WTC11 (cell line): ENCODE data around the gene LENG9. TPM values are rescaled to one million over a fixed set of nuclear protein-coding genes. Genes with fewer than 3 reads are reported as not detected.

Experiments used
- ATAC-seq: fragments of 200-7000 bp; cut with Tn5 transposase; 2 replicates; pipeline ENCODE4 v1.10.0; 2021; ENCODE audit warnings: mild to moderate bottlenecking, moderate library complexity
- CTCF ChIA-PET: fragments of 300-600 bp; sonication (Branson Sonifier 250); formaldehyde crosslinking; loops from one replicate; lab custom pipeline; 2021; ENCODE audit warnings: antibody characterized with exemption; lab: Charles Lee
- POLR2A ChIA-PET: fragments of 350-600 bp; sonication (Branson Sonifier 250); formaldehyde crosslinking; loops from one replicate; lab custom pipeline; 2021; ENCODE audit warnings: antibody characterized with exemption; lab: Charles Lee
- DNase-seq: peaks from one replicate; pipeline ENCODE4 v3.0.0; 2021; ENCODE audit warnings: low spot score
- H3K27ac Mint-ChIP-seq: 2 replicates; pipeline ENCODE4 v1.8.0; 2021; ENCODE audit warnings: mixed read lengths
- H3K27me3 Mint-ChIP-seq: 2 replicates; pipeline ENCODE4 v1.8.0; 2021; ENCODE audit warnings: low read depth, mild to moderate bottlenecking, moderate library complexity, mixed read lengths
- H3K36me3 Mint-ChIP-seq: 2 replicates; pipeline ENCODE4 v1.8.0; 2021; ENCODE audit warnings: mixed read lengths
- H3K4me1 Mint-ChIP-seq: 2 replicates; pipeline ENCODE4 v1.8.0; 2022; ENCODE audit warnings: mixed read lengths
- H3K4me3 Mint-ChIP-seq: 2 replicates; pipeline ENCODE4 v1.8.0; 2021; ENCODE audit warnings: mild to moderate bottlenecking, moderate library complexity, mixed read lengths
- H3K9me3 Mint-ChIP-seq: 2 replicates; pipeline ENCODE4 v1.8.0; 2021; ENCODE audit warnings: mixed read lengths
- ATF6 ChIP-seq: sonication (generic); formaldehyde crosslinking; IDR thresholded peaks from 2 replicates; pipeline ENCODE4 v1.8.1; 2023; ENCODE audit warnings: mild to moderate bottlenecking, missing genetic modification reagents
- FOXK1 ChIP-seq: sonication (generic); formaldehyde crosslinking; IDR thresholded peaks from 2 replicates; pipeline ENCODE4 v1.8.0; 2022; ENCODE audit warnings: mild to moderate bottlenecking, moderate library complexity, missing genetic modification reagents
- FOXP1 ChIP-seq: sonication (generic); formaldehyde crosslinking; IDR thresholded peaks from 2 replicates; pipeline ENCODE4 v1.8.0; 2022; ENCODE audit warnings: missing genetic modification reagents, mild to moderate bottlenecking, moderate library complexity, borderline replicate concordance
- GABPB1 ChIP-seq: sonication (generic); formaldehyde crosslinking; IDR thresholded peaks from 2 replicates; pipeline ENCODE4 v1.8.1; 2023; ENCODE audit warnings: mild to moderate bottlenecking, missing genetic modification reagents
- NFE2L1 ChIP-seq: sonication (generic); formaldehyde crosslinking; IDR thresholded peaks from 2 replicates; pipeline ENCODE4 v1.8.1; 2023; ENCODE audit warnings: missing genetic modification reagents
- NR2C2 ChIP-seq: sonication (generic); formaldehyde crosslinking; IDR thresholded peaks from 2 replicates; pipeline ENCODE4 v1.8.0; 2022; ENCODE audit warnings: mild to moderate bottlenecking, missing genetic modification reagents
- PRDM15 ChIP-seq: sonication (generic); formaldehyde crosslinking; IDR thresholded peaks from 2 replicates; pipeline ENCODE4 v1.8.0; 2022; ENCODE audit warnings: missing genetic modification reagents
- PREB ChIP-seq: sonication (generic); formaldehyde crosslinking; IDR thresholded peaks from 2 replicates; pipeline ENCODE4 v1.8.1; 2022; ENCODE audit warnings: mild to moderate bottlenecking, missing genetic modification reagents, moderate library complexity, borderline replicate concordance
- RELA ChIP-seq: sonication (generic); formaldehyde crosslinking; IDR thresholded peaks from 2 replicates; pipeline ENCODE4 v1.8.1; 2022; ENCODE audit warnings: missing genetic modification reagents, mild to moderate bottlenecking, borderline replicate concordance
- RORB ChIP-seq: fragments of 250-450 bp; sonication (Bioruptor Pico); IDR thresholded peaks from 2 replicates; pipeline ENCODE4 v1.9.0; 2021; ENCODE audit warnings: mild to moderate bottlenecking
- SMAD3 ChIP-seq: sonication (generic); formaldehyde crosslinking; IDR thresholded peaks from 2 replicates; pipeline ENCODE4 v1.8.0; 2022; ENCODE audit warnings: missing genetic modification reagents, mild to moderate bottlenecking, borderline replicate concordance
- SMAD4 ChIP-seq: sonication (generic); formaldehyde crosslinking; IDR thresholded peaks from 2 replicates; pipeline ENCODE4 v1.8.0; 2022; ENCODE audit warnings: mild to moderate bottlenecking, missing genetic modification reagents
- SOX15 ChIP-seq: fragments of 250-450 bp; sonication (Bioruptor Pico); IDR thresholded peaks from 2 replicates; pipeline ENCODE4 v1.9.0; 2021; ENCODE audit warnings: mild to moderate bottlenecking
- SP1 ChIP-seq: sonication (generic); formaldehyde crosslinking; conservative IDR thresholded peaks from 2 replicates; pipeline ENCODE4 v1.8.1; 2022; ENCODE audit warnings: missing genetic modification reagents
- STAT6 ChIP-seq: sonication (generic); formaldehyde crosslinking; conservative IDR thresholded peaks from 2 replicates; pipeline ENCODE4 v1.8.1; 2023; ENCODE audit warnings: mild to moderate bottlenecking, low read depth, missing genetic modification reagents, moderate library complexity
- TCF7 ChIP-seq: sonication (generic); formaldehyde crosslinking; IDR thresholded peaks from 2 replicates; pipeline ENCODE4 v1.8.0; 2022; ENCODE audit warnings: mild to moderate bottlenecking, low read depth, missing genetic modification reagents, moderate library complexity
- TP53 ChIP-seq: sonication (generic); formaldehyde crosslinking; IDR thresholded peaks from 2 replicates; pipeline ENCODE4 v1.8.1; 2023; ENCODE audit warnings: mild to moderate bottlenecking, missing genetic modification reagents
- ZBTB21 ChIP-seq: sonication (generic); formaldehyde crosslinking; IDR thresholded peaks from 2 replicates; pipeline ENCODE4 v1.8.1; 2023; ENCODE audit warnings: mild to moderate bottlenecking, missing genetic modification reagents, borderline replicate concordance
- ZNF121 ChIP-seq: sonication (generic); formaldehyde crosslinking; IDR thresholded peaks from 2 replicates; pipeline ENCODE4 v1.8.0; 2023; ENCODE audit warnings: missing genetic modification reagents
- ZNF219 ChIP-seq: sonication (generic); formaldehyde crosslinking; IDR thresholded peaks from 2 replicates; pipeline ENCODE4 v1.8.0; 2023; ENCODE audit warnings: missing genetic modification reagents, mild to moderate bottlenecking, borderline replicate concordance
- ZNF396 ChIP-seq: fragments of 250-450 bp; sonication (Bioruptor Pico); IDR thresholded peaks from 2 replicates; pipeline ENCODE4 v1.8.0; 2021; ENCODE audit warnings: mild to moderate bottlenecking, moderate library complexity, borderline replicate concordance
- ZNF425 ChIP-seq: fragments of 250-450 bp; sonication (Bioruptor Pico); conservative IDR thresholded peaks from 2 replicates; pipeline ENCODE4 v1.9.0; 2021; ENCODE audit warnings: mild to moderate bottlenecking
- total RNA-seq: library from RNA; stranded (reverse); gene quantifications from 3 replicates; pipeline ENCODE4 v1.2.3, GENCODE V29; 2021

LENG9 gene
- total RNA-seq, 1 experiment from 2014 or later: 6.1 TPM

GRCh38 chr19:54455786-54456422, 7.7 kb downstream of the LENG9 start:
- Mint-ChIP-seq H3K9me3 (no peaks in the 10 kb centered on the region), H3K4me3 (no peak overlapping the region), H3K27me3 (no peaks in the 10 kb centered on the region; the same call in 1 of the 2 replicates), H3K36me3 (peaks cover 74% of the 10 kb centered on the region), H3K27ac (no peak overlapping the region), H3K4me1 (peaks cover 3% of the 10 kb centered on the region)
- TF ChIP-seq SOX15 (no peak), NR2C2 (CRISPR knock-in tag) (no peak), FOXP1 (CRISPR knock-in tag) (no peak), TP53 (CRISPR knock-in tag) (no peak), NFE2L1 (CRISPR knock-in tag) (no peak), ZNF219 (no peak), ZBTB21 (CRISPR knock-in tag) (no peak), SP1 (no peak), ZNF396 (CRISPR knock-in tag) (no peak)
- DNase-seq (no peak), ATAC-seq (no peak)
- ChIA-PET POLR2A (no interaction called here), CTCF (interaction anchor here (0.6 kb wide), 1 partner anchor 36 kb away, joined by 3 read pairs; no protein-coding TSS in a partner anchor)

- H3K4me3 Mint-ChIP-seq: no peak overlapping the region
- TF ChIP-seq STAT6 (CRISPR knock-in tag): no peak
- no peak for TF ChIP-seq ZNF121 (CRISPR knock-in tag)
- TF ChIP-seq RELA (CRISPR knock-in tag): no peak
- no peak for TF ChIP-seq SOX15
- TF ChIP-seq ZNF425 (CRISPR knock-in tag): no peak
- TF ChIP-seq PREB (CRISPR knock-in tag): no peak
- TF ChIP-seq GABPB1: no peak
- TF ChIP-seq SMAD4 (CRISPR knock-in tag): no peak
- TF ChIP-seq FOXK1: no peak
- TF ChIP-seq SMAD3 (CRISPR knock-in tag): no peak
- TF ChIP-seq RORB (CRISPR knock-in tag): no peak
- TF ChIP-seq PRDM15 (CRISPR knock-in tag): no peak
- TF ChIP-seq TCF7 (CRISPR knock-in tag): no peak
- no peak for TF ChIP-seq ATF6
These were observed 8.6 kb downstream of the LENG9 start for GRCh38 chr19:54454781-54455675.

More at GRCh38 chr19:54454781-54455675, 8.6 kb downstream of the LENG9 start:
- peaks cover 10% of the 10 kb centered on the region for H3K4me1 Mint-ChIP-seq
- peaks cover 74% of the 10 kb centered on the region for H3K36me3 Mint-ChIP-seq
- ChIA-PET POLR2A (no interaction called here), CTCF (interaction anchor here (0.7 to 1.8 kb wide), 2 partner anchors 14 to 16 kb away, joined by 3 to 5 read pairs; no protein-coding TSS in a partner anchor)
- no peaks in the 10 kb centered on the region; the same call in 1 of the 2 replicates for H3K27me3 Mint-ChIP-seq
- ATAC-seq (no peak), DNase-seq (no peak)
- H3K9me3 Mint-ChIP-seq: no peaks in the 10 kb centered on the region
- H3K27ac Mint-ChIP-seq: no peak overlapping the region
